TTC549 (cell line): ENCODE measurements around the gene BRD7.

Experiments used
- FAIRE-seq: peaks from 2 replicates; lab custom pipeline; 2012; peaks lifted over from hg19 to GRCh38; lab: Jason Lieb, UNC

BRD7 gene

DNA sequence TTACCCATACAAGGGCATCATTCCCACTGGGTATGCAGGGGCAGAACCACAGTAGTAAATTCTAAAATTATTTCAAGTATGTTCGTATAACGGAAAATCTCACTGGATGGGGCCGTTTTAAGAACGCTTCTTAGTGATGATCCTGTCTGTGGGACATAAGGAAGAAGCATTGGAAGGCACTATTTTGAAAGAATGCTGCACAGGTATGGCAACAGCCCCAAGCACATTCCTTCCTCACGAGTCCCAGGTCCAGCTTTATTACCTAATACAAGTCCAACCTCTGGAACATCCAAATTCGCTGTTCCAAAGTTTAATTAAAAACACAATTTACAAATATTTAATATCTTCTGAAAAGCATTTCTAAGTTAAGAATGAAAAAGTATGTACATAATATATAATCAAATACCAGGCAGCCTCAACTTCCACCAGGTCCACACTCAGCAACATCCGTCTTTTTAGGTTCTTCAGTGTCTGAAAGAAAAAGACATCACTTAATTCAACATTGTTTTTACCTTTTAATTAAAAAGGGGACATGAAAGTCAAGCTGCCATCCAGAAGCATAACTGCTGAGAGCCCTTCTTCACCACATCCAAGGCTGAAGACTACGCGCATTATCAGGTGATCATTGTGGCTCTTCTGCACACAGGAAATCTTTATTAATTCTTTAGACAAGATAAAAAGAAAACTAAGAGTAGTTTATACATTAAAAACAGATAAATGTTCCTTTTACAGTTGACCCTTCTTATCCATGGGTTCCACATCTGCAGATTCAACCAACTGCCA lies 49.8 kb downstream of the BRD7 start:
- no peak for FAIRE-seq

DNA sequence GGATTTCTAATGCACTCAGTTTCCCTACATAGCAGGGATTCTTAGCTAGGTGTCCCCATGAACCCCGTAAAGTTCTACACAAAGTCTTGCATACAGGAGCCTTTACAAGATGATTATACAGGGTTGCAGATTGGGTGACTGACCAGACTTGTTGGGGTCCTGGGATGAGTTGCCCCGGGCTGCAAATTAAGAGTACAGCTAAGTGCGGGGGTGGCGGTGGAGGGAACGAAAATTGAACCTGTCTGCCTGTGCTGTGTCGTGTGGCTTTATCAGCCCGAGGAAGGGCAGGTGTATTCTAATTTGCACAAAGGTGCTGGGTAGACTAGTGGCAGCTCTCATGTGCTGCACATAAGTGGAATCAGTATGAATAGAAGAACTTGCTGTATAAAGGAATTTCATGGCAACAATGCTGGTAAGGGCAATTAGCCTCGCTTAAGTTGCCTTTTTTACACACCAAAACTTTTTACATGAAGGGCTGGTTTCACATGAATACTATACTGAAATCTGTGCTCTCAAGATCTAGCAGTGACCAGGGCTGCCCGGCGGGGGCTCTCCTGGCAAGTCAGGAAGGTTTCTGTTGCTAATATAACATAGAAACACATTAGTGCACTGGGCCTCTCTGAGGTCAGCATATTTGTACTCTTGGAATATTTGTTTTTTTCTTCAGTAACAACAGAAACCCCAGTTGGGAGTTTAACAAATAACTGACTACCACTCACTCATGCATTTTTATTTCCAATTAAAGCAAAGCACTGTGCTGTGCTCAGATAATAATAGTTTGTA lies 51.7 kb downstream of the BRD7 start:
- FAIRE-seq = no peak

DNA sequence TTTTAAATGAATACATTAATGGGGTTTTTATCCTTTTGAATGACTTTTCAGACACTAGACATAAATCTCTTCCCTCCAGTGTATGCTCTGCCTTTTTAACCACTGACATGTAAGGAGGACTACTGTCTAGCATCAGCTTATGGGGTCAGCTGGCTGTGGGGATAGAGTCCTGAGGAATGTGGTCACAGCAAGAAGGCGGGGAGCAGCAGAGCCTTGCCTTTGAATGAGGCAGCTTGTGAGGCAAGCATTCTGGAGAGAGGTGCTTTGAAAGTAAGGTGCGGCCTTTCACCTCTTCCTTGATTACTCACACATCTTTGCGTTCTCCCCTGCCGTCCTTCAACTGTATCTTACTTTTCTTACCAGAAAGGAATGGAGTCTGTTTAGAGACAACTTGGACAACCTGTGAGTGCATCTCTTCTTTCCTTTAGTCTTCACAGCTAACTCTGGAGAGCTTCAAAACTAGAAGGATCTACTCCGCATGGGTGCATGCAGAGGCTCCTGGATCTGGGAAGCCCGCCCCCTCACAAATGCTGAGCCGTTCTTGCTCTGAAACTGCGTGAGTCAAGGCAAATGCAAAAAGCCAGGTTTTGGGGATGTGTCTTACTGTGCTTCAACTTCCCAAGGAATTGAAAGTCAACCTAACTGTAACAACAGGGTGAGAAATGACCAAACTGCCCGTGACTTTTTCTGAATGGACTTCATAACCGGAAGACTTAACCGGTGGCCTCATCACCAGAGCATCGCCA lies 52.5 kb downstream of the BRD7 start:
- FAIRE-seq = no peak

DNA sequence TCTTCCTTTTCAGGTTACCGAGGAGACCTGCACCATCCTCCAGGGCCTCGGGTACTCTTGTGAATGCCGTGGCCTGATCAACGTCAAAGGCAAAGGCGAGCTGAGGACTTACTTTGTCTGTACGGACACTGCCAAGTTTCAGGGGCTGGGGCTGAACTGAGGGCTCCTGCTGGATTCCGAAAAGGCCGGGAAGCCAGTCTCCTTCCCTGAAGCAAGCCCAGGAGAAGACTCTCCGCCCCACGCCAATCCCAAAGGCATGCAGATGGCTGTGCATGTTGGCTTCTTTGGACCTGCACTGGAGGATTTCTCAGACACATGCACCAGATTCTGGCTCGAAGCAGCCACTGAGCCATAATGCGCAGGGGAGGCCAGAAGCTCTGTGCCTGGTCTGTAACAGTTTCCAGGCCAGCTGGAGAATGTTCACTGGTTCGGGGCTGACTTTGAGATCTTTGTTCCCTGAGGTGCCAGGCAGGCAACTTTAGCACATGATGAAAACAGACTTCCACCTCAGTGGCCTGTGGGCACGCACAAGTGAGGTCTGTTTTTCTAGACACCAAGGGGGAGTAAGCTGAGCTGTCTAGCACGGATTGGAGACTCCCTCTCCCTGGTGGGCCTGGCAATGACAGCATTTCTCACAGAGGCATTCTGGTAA lies 53.3 kb downstream of the BRD7 start:
- no peak for FAIRE-seq

DNA sequence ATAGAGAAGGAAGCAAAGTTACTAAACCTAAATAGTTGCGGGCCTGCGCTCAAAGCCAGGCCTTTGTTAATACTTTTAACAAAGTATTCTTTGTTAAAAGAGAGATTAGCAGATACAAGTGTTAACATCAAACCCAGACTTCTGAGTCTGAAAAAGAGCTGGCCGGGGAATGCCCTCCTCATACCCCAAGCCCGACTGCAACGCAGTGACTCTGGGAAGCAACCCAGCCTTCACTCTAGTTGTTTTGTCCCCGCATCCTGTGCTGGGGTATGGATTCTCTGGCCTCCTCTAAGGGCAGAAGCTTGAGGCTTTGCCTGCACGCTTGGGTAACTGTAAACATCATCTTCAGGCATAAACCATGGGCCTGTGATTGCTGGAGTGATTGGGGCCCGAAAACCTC lies 54.1 kb downstream of the BRD7 start:
- no peak for FAIRE-seq

DNA sequence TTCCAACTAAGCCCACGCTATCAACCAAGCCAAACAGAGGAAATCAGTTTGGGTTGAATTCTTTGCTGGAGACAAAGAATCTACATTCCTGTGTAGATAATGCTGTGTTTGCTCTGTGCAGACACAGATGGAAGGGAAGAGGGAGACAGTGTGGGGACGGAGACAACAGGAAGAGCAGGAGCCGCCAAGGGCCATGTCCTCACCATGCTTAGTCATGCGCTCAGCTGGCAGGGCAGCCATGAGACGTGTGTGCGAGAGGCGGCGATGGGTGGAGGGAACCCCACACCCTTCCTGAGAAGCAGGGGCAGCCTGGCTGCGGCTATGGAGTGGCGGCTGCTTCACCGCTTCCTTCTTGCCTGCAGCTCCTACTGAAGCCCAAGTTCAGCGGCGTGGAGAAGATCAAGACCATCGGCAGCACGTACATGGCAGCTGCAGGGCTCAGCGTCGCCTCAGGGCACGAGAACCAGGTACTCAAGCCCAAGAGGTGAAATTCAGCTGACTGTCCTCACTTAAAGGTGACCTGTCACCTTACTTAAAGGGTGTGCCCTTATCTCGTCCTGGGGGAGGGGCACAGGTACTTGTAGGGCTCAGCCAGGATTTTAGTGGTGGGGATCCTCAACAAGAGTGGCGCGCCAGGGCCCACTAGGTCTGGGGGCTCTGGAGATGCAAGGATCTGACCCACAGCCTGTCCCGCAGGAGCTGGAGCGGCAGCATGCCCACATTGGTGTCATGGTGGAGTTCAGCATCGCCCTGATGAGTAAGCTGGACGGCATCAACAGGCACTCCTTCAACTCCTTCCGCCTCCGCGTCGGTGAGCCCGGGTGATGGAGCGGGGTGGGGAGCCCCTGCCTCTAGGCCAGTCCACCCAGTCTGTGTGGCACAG lies 55.0 kb downstream of the BRD7 start:
- no peak for FAIRE-seq

DNA sequence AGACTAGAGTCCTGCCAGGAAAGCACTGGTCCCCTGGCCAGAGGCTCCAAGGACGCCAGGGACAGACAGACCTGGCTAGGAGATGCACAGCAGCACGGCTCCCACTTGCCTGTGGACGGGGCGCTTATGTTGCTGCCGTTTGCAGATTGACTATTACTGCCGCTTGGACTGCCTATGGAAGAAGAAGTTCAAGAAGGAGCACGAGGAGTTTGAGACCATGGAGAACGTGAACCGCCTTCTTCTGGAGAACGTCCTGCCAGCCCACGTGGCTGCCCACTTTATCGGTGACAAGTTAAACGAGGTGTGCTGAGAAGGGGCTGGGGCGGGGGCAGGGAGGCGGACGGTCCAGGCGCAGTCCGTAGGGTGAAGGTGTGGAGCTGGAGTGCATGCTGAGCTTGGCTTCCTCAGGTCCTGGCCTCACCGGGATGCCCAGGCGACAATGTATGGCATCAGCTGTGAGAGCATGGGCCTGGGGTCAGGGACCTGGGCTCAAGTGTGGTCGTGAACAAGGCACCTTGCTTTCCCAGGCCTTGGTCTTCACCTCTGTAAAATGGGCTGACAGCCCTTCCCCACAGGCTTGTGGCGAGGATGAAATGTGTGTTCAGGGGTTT lies 56.8 kb downstream of the BRD7 start:
- FAIRE-seq = no peak

DNA sequence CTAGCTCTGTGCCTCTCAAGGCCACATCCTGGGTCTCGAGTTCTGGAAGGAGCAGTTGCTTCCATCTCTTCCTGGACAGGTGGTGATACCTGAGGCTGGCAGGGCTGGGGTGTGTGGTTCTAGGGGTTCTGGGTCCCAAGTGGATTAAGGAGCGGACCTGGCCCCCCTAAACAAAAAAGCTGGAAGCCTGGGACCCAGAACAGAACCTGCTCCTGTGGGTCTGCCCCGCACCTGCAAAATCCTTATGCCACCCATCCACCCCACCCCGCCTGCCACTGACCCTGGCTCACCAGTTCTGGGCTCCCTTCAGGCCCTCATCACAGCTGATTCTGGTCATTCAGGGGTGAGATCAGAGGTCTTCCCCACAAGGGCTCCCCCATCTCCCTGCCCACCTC lies 57.7 kb downstream of the BRD7 start:
- no peak for FAIRE-seq

DNA sequence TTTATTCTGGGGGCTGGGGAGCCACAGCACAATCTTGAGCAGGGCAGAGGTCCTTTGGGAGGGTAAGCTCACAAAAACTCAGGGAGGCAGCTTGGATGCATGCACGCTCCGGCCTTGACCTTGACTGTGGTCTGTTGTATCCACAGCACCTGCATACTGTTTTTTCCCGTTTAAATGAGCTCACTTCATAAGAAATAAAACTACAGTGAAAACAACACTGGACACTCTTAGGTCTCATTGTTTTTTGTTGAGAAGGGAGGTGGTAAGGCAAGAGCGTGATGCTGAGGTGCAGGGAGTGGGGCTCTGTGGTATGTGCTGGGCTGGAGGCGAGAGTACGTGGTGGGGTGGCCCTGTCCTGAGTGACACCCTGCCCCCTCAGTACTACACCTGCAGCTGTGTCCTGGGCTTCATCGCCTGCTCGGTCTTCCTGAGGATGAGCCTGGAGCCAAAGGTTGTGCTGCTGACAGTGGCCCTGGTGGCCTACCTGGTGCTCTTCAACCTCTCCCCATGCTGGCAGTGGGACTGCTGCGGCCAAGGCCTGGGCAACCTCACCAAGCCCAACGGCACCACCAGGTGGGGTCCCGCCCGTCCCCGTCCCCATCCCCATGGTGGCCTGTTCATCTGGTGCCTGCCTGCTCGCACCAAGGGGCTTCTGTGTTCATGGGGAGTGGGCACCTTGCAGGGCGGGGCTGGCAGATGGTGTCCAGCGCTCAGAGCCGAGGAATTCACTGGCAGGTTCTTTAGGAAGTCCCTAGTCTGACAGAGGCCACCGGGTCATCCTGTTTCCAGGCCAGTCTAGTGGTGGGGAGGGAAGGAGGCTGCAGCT lies 58.3 kb downstream of the BRD7 start:
- FAIRE-seq = no peak

DNA sequence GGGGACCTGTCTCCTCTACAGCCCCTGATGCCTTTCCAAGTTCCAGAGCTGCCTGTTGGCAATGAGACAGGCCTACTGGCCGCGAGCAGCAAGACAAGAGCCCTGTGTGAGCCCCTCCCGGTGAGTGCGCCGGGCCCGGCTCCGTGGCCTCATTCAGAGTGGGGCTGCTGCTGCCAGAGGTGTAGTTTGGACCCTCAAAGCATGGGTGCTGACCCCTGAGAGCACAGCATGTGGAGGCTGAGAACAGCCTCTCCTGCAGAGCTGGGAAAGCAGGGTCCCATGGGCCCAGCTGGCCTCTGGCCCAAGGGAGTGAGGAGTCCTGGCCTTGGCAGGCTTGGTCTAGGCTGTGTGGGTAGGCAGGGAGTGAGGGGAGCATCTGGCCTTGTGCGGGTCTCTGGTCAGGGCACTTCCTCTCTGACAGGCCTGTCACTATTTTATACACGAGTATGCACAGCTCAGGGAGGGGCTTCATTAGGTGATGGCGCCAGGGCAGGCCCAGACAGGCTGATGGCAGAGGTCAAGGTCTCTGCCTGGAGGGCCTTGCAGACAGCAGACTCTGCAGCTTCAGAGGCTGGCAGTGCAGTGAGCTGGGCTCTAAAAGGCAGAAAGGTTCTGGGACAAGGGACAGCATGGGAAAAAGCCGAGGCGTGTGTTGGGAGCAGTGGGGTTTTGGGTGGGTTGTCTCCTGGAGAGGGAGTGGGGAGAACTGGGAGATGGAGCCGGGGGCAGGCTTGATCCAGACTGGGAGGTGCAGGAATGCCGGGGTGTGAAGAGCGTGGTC lies 59.1 kb downstream of the BRD7 start:
- no peak for FAIRE-seq

DNA sequence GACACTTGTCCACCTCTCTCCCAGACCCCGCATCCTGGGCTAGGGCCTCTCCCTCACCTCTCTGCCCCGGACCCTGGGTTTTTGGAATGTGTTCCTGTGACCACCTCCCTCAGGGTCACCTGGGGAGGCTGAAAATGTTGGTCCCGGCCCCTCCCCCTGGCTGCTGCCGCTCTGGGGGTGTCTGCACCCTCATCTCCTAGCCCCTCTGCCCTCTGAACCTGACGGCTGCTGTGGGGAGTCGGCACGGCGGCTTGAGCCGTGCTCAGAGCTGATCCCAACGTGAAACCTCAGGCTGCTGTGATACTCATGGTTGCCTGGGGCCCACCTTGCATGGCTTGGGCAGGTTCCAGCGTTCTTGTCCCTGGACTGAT lies 59.6 kb downstream of the BRD7 start:
- FAIRE-seq = no peak

DNA sequence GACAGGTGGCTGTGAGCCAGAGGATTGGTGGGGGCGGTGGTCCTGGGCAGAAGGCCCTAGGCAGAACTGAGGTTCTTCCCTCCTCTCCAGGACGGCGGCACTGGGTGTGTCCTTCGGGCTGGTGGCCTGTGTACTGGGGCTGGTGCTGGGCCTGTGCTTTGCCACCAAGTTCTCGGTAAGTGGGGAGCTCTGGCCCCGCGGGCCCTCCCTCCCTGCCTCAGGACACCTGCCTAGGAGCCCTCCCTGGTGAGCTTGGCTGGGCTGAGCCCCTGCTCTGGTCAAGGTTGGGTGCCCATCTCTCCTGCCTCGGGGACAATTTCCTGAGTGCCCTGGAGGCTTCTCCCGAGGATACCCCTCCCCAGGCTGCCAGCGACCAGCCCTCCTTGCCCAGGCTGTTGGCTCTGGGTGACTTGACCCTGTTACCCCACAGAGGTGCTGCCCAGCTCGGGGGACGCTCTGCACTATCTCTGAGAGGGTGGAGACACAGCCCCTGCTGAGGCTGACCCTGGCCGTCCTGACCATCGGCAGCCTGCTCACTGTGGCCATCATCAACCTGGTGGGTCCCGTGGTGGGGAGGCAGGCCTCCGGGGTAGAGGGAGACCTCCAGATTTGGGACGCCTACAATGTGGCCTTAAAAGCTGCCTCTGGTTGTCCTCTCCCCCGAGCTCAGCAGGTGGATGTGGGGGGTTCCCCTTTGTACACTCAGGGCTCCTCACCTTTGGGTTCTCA lies 60.4 kb downstream of the BRD7 start:
- FAIRE-seq = no peak

DNA sequence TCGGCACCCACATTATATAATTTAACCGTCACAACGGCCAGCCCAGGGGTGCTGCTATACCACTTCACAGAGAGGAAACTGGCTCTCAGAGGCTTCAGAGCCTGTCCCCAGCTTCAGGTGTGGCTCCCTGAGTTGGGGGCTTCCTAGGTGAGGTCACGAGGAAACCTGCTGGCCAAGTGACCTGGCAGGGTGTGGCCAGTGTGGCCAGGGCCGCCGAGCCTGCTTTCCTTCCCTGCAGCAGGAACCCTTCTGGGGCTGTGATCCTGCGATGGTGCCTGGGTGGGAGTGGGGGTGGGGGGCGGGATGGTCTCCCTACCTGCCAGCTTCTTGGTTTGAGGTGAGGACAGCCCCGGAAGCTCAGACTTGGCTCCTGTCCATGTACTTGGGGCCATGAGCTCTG lies 62.5 kb downstream of the BRD7 start:
- no peak for FAIRE-seq

DNA sequence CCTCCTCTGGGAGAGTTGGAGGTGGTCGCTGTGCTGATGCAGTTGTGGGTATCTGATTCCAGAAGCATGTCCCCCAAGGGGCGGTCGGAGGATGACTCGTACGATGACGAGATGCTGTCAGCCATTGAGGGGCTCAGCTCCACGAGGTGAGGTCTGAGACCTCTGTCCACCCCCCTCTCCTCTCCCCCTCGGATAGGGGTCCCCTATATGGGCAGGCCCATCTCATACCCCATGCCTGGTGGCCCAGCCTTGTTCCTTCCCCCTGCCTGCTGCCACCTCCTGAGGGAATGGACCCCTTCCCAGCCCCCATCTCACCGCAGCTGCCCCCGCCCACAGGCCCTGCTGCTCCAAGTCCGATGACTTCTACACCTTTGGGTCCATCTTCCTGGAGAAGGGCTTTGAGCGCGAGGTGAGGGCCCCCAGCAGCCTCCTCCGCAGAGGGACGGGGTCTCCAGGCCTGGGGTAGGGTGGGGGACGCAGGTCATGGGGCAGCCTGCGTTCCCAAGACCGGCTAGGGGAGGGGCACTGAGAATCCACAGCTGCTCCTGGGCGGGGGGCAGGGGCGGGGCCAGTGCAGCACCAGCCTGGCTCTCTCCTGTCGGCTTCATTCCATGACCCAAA lies 63.2 kb downstream of the BRD7 start:
- no peak for FAIRE-seq

DNA sequence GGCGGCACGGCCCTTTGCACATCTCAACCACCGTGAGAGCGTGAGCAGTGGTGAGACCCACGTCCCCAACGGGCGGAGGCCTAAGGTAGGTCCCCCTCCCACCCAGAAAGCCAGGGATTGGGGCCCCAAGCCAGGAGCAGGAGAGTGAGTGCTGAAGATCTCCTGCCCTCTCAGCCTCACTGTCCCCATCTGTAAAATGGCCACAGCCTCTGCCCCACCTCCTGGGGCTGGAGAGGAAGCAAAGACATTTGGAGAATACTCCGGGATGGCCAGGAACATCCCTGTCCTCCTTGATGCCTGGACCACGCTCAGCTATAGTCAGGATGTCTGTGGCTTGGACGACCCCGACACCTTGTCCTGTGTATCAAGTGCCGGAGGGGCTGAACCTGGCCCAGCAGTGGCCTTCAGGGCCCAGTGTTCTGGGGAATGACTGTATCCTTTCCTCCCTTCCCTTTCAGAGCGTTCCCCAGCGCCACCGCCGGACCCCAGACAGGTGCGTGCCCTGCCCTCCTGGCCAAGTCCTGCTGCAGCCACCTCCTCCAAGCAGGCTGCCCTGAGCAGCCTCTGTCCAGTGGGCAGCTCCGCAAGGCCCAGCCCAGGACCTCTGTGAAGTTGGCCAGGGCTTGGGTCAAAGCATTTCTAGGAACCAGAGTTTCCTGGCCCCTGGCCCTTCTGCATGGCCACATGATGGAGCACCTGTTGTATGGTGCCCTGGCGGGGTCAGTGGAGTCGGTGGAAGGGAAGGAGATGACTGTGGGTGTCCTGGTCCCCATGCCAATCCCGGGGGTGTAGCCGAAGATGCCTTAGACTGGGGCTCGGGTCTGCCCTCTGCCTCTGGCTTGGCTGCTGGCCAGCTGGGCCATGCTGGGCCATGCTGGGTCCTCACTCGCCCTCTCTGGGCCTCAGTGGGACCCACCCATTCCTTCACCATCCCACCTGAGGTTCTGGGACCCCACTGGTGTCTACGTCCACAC lies 64.0 kb downstream of the BRD7 start:
- no peak for FAIRE-seq

DNA sequence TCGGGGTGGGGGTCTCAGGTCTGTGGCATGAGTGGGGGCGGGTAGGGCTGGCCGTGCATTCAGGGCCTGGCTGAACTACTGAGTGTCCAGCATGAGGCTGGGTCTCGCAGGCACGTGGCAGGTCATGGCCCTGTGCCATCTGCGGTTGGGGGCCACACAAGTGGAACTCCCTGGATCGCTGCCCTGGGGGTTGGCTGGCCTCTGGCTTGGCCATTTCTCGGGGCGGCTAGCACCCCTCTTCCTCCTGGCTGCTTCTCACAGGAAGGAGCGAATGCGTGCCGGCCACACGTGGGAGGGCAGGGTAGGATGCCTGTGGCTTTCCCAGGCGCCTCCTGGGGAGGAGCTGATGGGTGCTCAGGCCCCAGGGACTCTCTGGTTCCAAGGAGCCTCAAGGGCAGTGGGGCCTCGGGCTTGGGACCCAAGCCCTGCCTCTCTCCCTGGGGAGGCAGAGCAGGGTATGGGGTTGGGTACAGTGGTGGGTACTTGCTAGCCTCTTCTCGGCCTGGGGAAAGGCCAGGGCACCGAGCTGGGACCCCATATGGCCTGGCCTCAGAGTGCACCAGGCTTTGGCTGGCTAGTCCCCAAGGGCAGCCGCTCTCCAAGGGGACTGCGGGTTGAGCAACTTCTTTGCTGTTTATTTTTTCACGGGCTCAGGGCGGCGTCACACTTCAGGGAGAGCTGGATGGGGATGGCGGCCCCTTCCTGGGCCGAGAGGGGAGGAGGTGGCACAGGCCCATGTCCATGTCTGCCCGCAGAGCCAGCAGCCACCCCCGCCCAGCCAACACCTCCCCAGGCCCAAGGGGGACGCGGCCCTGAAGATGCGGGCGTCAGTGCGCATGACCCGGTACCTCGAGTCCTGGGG lies 65.0 kb downstream of the BRD7 start:
- FAIRE-seq = no peak
